Glutamatergic neuron (in vitro differentiated cells): ENCODE measurements around the gene COLQ. TPM values are rescaled to one million over a fixed set of nuclear protein-coding genes. Genes with fewer than 3 reads are reported as not detected.
"Not testable (repeated sequence)": the region's sequence is repeated elsewhere in the genome, so short reads cannot be mapped to it uniquely, and the experiment has no call there.

Source experiments
- DNase-seq: peaks from one replicate; pipeline ENCODE4 v3.0.0; 2022
- H3K27ac Mint-ChIP-seq: one replicate; pipeline ENCODE4 v1.8.0; 2020; ENCODE audit warnings: mild to moderate bottlenecking, mixed read lengths, inconsistent platforms; ENCODE audit not compliant: unreplicated experiment
- H3K27me3 Mint-ChIP-seq: one replicate; pipeline ENCODE4 v1.8.0; 2020; ENCODE audit warnings: mild to moderate bottlenecking, moderate library complexity, mixed read lengths, inconsistent platforms; ENCODE audit not compliant: unreplicated experiment
- H3K36me3 Mint-ChIP-seq: one replicate; pipeline ENCODE4 v1.8.0; 2020; ENCODE audit warnings: mild to moderate bottlenecking, mixed read lengths, inconsistent platforms; ENCODE audit not compliant: unreplicated experiment
- H3K4me1 Mint-ChIP-seq: one replicate; pipeline ENCODE4 v1.8.0; 2020; ENCODE audit warnings: mild to moderate bottlenecking, low read depth, mixed read lengths, inconsistent platforms; ENCODE audit not compliant: unreplicated experiment
- H3K4me3 Mint-ChIP-seq: one replicate; pipeline ENCODE4 v1.8.0; 2020; ENCODE audit warnings: mild to moderate bottlenecking, mixed read lengths, inconsistent platforms; ENCODE audit not compliant: unreplicated experiment
- H3K9me3 Mint-ChIP-seq: one replicate; pipeline ENCODE4 v1.8.0; 2020; ENCODE audit warnings: mild to moderate bottlenecking, moderate library complexity, mixed read lengths, inconsistent platforms; ENCODE audit not compliant: unreplicated experiment
- CTCF ChIP-seq: fragments of 200-600 bp; sonication (generic); IDR thresholded peaks from one replicate; pipeline ENCODE4 v1.5.0; 2021; ENCODE audit not compliant: partially characterized antibody, unreplicated experiment
- total RNA-seq: library from RNA; stranded (reverse); fragmentation: NEBNext Ultra II Directional; extraction: Animal tissue kit (Norgen Biotek cat#: 25700); gene quantifications from one replicate; pipeline ENCODE4 v1.2.1, GENCODE V29; 2021; ENCODE audit not compliant: unreplicated experiment

COLQ gene
- total RNA-seq, 1 donor from 2014 or later: 4.8 TPM

DNA sequence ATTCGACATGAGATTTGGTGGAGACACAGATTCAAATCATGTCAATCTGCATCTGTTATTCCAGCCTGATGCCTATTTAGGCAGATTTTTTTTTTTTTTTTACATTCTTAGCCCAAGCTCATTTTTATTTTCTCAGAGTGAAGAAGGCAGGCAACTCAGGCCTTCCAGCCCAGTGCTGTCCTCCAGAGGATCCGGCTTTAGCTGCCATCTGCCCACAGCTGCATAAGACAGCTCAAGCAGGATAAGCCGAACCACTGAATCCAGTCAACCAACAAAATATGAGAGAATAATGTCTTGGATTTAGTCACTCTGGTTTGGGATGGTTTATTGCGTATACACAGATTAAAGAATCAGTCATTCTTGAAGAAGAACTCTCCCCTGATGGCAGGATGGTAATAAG lies 19.9 kb upstream of the COLQ start:
- H3K4me1 Mint-ChIP-seq: peaks cover 31% of the 10 kb centered on the region
- peaks cover 6% of the 10 kb centered on the region for H3K36me3 Mint-ChIP-seq
- TF ChIP-seq CTCF: no peak
- peak; percentile 18 for DNase-seq
- H3K4me3 Mint-ChIP-seq: no peak overlapping the region
- no peaks in the 10 kb centered on the region for H3K9me3 Mint-ChIP-seq
- peaks cover 3% of the 10 kb centered on the region for H3K27me3 Mint-ChIP-seq
- no peak overlapping the region for H3K27ac Mint-ChIP-seq

- H3K4me3 Mint-ChIP-seq: no peak overlapping the region
- no peak for TF ChIP-seq CTCF
- H3K27me3 Mint-ChIP-seq: peaks cover 3% of the 10 kb centered on the region
- H3K9me3 Mint-ChIP-seq: peaks cover 3% of the 10 kb centered on the region
- no peak for DNase-seq
- H3K36me3 Mint-ChIP-seq: no peaks in the 10 kb centered on the region
- H3K27ac Mint-ChIP-seq: no peak overlapping the region
- H3K4me1 Mint-ChIP-seq: peaks cover 31% of the 10 kb centered on the region
These were observed 17.6 kb upstream of the COLQ start for GRCh38 chr3:15539066-15539465.

DNA sequence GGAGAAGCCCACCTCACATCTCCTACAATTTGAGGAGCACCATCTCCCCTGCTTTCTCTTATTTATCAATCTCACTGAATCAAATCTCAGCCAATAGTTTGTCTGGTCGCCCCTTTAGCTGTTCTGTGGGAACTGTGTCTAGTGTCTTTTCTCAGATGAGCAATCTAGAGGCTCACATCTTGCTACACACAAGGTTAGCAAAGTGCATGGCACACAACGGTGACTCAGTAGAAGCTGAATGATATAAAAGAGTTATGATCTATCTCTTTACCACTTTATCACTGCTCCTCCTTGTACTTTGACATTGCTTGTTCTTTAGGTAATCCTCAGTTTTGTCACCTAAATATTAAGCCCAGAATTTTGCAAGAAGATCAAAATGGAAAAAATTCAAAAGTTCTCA lies 16.8 kb upstream of the COLQ start:
- DNase-seq: no peak
- no peak for TF ChIP-seq CTCF
- H3K9me3 Mint-ChIP-seq: peaks cover 3% of the 10 kb centered on the region
- no peaks in the 10 kb centered on the region for H3K36me3 Mint-ChIP-seq
- H3K27me3 Mint-ChIP-seq: peaks cover 3% of the 10 kb centered on the region
- no peak overlapping the region for H3K4me3 Mint-ChIP-seq
- no peak overlapping the region for H3K27ac Mint-ChIP-seq
- H3K4me1 Mint-ChIP-seq: peaks cover 28% of the 10 kb centered on the region

- Mint-ChIP-seq H3K27ac (no peak overlapping the region), H3K9me3 (peaks cover 3% of the 10 kb centered on the region), H3K36me3 (no peaks in the 10 kb centered on the region), H3K4me1 (peaks cover 22% of the 10 kb centered on the region), H3K4me3 (no peak overlapping the region), H3K27me3 (peaks cover 3% of the 10 kb centered on the region)
- DNase-seq: no peak
- TF ChIP-seq CTCF: no peak
These were observed 15.3 kb upstream of the COLQ start for GRCh38 chr3:15536856-15537255.

DNA sequence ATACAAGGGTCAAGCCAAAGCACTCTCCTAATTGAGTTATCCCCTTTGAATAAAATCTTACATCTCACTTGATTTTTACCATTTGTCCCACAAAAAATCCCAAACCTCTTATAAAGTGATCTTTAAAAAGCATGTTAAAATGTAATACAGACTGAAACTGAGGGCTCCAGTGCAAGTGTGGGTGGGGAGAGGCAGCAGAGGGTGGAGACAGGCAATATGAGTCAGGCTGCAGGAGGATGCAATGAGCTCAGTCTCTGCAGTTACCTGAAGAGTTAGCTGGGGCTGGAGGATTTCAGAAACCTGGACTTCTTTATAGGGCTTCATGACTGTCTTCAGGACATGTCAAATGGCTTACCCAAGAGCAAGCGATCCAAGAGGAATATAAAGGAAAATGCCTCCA lies 14.2 kb upstream of the COLQ start:
- peaks cover 3% of the 10 kb centered on the region for H3K9me3 Mint-ChIP-seq
- no peak overlapping the region for H3K4me3 Mint-ChIP-seq
- H3K27ac Mint-ChIP-seq: no peak overlapping the region
- no peak for TF ChIP-seq CTCF
- no peak for DNase-seq
- H3K36me3 Mint-ChIP-seq: no peaks in the 10 kb centered on the region
- H3K4me1 Mint-ChIP-seq: peaks cover 14% of the 10 kb centered on the region
- H3K27me3 Mint-ChIP-seq: peaks cover 3% of the 10 kb centered on the region

DNA sequence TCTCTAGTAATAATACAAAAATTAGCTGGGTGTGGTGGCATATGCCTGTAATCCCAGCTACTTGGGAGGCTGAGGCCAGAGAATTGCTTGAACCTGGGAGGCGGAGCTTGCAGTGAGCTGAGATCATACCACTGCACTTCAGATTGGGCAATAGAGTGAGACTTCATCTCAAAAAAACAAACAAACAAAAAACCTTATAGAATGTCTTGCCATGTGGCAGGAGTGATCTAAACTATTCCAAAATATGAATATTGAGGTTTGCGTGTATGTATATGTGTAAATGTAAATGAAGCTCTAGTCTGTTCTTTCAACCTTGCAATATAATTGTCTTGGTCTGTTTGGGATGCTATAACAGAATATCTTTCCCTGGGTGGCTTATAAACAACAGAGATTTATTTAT lies 11.1 kb upstream of the COLQ start:
- H3K36me3 Mint-ChIP-seq, H3K9me3 Mint-ChIP-seq, H3K4me1 Mint-ChIP-seq, H3K27me3 Mint-ChIP-seq, H3K4me3 Mint-ChIP-seq, DNase-seq, H3K27ac Mint-ChIP-seq: not testable (repeated sequence)
